PFSK-1 (cell line): ENCODE data around the gene CYB5B.

ENCODE experiments used
- FOXP2 ChIP-seq: optimal IDR thresholded peaks from 2 replicates; pipeline ENCODE3; 2011; ENCODE audit warnings: borderline replicate concordance, control low read depth, inconsistent platforms; ENCODE audit not compliant: insufficient read depth; ENCODE audit errors: extremely low read length, extremely low read depth
- POLR2AphosphoS5 ChIP-seq: IDR thresholded peaks from 2 replicates; pipeline ENCODE4 v1.6.1; 2012; ENCODE audit warnings: low read depth, mild to moderate bottlenecking, control low read depth, low read length, moderate library complexity
- SIN3A ChIP-seq: IDR thresholded peaks from 2 replicates; pipeline ENCODE4 v1.6.1; 2012; ENCODE audit warnings: mild to moderate bottlenecking, low read length, moderate library complexity, borderline replicate concordance; ENCODE audit not compliant: insufficient read depth
- TAF1 ChIP-seq: IDR thresholded peaks from 2 replicates; pipeline ENCODE4 v1.6.1; 2012; ENCODE audit warnings: low read length, control low read depth, borderline replicate concordance; ENCODE audit not compliant: insufficient read depth
- TF ChIP-seq, protein P1 (sequence below), 2 experiments: IDR thresholded peaks; 2 replicates each; pipeline versions ENCODE4 v1.6.1 to v1.8.0; 2011 to 2012; ENCODE audit warnings: low read depth in 2 of 2, low read length in 2 of 2, control low read depth in 1 of 2, inconsistent platforms in 1 of 2, mild to moderate bottlenecking in 1 of 2, moderate library complexity in 1 of 2; ENCODE audit not compliant: insufficient read depth in 1 of 2

DNA sequence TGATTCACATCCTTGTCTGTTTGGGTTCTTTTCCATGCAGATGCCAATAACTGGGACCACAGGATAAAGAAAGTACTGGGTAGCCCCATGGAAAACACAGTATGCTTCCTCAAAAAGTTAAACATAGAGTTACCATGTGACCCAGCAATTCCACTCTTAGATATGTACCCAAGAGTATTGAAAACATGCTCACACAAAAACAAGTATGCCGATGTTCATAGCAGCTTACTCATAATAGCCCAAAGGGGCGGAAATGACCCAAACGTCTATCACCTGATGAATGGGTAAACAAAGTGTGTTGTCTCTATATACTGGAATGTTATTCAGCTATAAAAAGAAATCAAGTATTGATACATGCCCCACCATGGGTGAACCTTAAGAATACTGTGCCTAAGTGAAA, 55.4 kb downstream of the CYB5B start:
- no peak for TF ChIP-seq POLR2AphosphoS5
- TF ChIP-seq, protein P1, sequence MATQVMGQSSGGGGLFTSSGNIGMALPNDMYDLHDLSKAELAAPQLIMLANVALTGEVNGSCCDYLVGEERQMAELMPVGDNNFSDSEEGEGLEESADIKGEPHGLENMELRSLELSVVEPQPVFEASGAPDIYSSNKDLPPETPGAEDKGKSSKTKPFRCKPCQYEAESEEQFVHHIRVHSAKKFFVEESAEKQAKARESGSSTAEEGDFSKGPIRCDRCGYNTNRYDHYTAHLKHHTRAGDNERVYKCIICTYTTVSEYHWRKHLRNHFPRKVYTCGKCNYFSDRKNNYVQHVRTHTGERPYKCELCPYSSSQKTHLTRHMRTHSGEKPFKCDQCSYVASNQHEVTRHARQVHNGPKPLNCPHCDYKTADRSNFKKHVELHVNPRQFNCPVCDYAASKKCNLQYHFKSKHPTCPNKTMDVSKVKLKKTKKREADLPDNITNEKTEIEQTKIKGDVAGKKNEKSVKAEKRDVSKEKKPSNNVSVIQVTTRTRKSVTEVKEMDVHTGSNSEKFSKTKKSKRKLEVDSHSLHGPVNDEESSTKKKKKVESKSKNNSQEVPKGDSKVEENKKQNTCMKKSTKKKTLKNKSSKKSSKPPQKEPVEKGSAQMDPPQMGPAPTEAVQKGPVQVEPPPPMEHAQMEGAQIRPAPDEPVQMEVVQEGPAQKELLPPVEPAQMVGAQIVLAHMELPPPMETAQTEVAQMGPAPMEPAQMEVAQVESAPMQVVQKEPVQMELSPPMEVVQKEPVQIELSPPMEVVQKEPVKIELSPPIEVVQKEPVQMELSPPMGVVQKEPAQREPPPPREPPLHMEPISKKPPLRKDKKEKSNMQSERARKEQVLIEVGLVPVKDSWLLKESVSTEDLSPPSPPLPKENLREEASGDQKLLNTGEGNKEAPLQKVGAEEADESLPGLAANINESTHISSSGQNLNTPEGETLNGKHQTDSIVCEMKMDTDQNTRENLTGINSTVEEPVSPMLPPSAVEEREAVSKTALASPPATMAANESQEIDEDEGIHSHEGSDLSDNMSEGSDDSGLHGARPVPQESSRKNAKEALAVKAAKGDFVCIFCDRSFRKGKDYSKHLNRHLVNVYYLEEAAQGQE (IDR thresholded peaks at IDR 0.05; ENCODE audit: insufficient read depth in 1 of 2, low read depth in 2 of 2, low read length in 2 of 2): no peak
- TF ChIP-seq SIN3A: no peak
- TF ChIP-seq FOXP2: no peak
- TF ChIP-seq TAF1: no peak
